HG02610 (cell line): ENCODE results near the gene GRID1.

Experiments used
- ATAC-seq: cut with Tn5 transposase; IDR thresholded peaks from one replicate; pipeline ENCODE4 v1.9.1; 2021; ENCODE audit warnings: mild to moderate bottlenecking, moderate library complexity; ENCODE audit not compliant: unreplicated experiment

GRID1 gene

DNA sequence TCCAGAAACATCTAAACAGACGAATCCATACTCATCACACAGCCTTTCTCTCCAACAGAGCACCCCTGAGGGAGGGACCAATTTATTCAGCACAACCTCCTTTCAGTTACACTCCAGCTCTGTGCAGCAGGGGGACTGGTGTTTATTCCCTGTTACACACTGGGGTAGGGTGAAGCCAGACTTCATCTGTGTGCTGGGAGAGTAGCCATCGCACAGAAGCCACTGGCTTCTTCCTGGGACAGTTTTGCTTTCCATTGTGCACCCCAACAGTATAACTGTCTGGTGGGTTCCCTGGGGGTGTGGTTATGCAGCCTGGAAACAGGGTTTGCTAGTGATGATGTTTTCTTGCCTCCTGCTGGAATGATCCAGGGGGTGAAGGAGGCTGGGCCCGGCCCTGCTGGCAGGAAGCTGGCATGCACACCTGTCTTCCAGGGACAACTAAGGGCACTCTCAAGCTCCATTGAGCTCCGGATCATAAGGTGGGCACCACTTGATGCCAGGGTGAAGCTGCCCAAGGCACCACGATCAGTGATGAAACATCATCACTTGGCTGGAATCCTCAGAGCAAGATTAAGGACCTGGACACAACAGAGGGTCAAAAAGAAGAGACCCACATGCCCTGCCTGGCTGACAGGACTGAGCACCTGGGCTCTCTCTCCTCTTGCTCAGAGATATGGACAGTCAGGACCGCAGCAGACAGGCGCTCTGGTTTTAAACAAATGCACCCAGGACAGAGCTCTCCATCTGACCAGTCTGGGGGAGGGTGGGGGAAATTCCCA lies 293.2 kb downstream of the GRID1 start:
- no peak for ATAC-seq

DNA sequence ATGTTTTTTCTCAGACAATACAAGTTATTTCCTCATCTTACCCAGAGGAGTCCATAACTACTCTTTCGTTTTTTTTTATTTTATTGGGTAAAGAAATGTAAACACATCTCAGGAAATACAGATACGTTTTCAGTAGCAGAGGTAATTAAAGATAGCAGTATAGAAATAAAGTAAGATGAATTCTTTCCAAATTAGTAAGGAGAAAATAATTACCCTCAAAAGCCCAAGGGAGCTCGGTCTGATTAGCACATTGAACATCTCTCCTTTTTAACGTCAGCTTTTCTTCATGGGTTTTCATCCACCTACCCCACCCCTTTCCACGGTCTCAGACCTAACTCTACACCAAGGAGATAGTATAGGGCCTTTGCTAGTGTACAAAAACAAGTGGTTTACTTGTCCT lies 294.2 kb downstream of the GRID1 start:
- no peak for ATAC-seq

DNA sequence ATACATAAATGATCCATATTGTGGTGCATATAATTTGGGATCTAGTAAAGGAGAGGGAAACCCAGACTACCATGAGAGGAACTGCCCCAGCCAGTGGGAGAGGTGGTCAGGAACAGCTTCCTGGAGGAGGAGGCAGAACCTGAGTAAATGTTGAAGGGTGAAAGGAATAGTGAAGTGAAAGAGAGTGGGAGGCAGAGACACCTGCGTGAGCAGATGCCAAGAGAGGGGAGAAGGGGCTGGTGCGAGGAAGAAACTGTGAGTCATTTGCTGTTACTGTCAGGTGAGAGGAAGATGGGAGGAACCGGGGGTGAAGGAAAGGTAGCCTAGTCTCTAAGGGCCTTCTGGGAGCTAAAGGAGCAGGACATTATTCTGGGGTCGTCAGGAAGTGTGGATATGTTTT lies 294.8 kb downstream of the GRID1 start:
- no peak for ATAC-seq

DNA sequence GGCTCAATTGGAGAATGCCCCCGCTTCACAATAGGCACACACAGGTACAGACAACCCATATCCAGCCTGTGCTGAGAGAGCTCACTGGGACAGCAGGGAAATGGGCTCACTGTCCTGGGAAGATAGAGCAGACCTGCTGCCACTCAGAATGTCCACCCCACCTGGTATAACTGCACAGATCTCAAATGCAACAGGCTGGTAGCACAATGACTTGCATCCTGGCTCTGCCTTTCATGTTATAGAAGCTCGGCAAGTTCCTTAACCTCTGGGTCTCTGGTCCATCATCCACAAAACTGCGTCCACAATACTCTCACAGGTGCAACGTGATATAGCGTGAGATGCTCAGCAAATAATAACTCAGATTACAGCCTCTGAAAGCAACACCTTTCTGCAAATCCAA lies 295.4 kb downstream of the GRID1 start:
- no peak for ATAC-seq

DNA sequence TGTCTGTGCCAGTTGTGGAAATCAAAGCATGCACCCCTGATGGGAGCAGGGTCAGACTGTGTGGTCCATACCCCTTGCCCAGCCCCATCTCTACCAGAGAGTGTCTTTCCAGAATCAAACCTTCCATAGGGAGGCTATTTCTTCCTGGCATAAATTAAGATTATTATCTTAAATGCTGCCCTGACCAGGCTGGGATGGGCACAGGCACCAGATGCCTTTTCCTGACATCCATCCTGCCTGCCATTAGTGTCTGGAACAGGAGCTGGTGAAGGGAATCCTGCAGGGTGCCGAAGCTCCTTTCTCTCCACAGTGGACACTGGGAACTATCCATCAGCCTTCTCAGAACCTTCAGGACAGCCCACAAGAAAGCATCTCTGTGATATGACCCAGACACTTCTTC lies 296.3 kb downstream of the GRID1 start:
- no peak for ATAC-seq

DNA sequence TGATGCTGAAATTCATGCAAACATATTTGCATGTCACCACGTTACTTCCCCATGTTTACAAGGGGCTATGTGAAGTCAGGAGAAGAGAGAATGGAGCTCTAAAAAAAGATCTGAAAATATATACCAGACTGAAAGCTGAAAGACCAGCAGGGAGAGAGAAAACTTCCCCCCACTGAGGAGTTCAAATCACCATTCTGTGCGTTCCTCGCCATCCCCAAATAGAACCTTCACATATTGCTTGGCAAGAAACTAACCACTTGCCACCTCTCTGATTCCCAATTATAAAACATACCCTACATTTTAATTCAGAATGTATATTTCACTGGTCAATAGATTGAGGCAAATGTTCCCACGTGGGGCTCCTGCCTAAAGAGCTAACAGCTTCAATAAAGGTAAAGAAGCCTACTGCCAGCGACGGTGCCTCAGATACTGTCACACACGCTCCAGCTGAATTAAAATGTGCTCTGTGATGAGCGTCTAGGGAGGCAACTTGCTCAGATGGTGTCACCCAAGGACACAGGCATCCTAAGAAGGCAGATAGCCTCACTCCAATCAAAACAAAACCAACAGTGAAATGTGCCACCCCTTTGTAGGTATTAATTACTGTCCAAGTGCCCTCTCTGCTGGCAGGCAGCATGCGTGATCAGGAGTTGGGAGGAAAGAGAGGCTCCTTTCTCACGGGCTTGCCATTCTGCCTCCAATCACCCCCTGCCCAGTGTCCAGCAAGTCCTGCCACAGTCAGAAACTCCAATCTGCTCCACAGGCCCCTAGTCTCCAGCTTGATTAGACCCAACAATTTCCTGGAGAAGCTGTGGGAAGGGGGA lies 298.2 kb downstream of the GRID1 start:
- ATAC-seq, result no peak

DNA sequence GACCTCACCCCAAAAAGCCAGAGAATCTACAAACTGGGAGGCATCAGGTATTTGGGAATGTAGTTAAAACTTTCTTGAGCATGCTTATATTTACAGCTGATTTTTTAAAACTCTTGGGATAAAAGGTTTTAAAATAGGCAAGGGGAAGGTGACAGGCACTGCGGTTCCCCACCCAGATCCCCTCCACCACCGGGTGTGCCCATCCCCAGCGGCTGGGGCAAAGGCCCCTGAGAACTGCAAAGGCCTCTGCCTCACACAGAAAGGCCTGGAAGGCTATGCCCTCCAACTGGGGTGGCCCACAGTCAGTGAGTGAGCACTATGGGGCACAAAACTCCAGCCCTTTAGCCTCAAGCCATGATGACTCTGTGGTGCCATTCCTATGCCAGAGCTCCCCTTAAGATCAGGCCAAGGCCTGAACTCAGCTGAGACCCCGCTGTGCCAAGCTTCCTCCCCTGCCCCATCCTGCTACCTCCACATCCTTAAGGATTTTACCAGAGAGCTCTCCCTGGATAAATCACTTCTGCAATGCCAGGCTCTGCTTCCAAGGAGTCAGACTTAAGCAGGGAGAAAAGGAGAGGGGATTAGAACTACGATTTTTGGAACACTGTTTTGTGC lies 299.1 kb downstream of the GRID1 start:
- no peak for ATAC-seq

DNA sequence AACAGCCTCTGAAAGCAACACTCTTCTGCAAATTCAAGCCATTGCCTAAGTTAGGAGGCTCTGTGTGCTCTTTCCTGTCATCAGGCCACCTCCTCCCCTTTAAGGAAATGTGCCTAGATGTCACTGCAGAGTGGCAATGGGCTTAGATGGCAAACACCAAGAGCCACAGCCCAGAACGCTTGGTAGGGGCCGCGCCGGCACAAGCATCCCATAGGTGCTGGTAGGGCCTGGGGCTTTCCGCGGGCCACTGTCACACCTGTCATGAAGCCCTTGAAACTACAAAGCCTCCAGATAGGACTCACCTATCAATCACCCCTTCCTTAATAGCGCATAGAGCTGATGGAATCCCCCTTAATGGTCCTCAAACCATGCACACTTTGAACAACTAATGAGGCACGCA lies 299.9 kb downstream of the GRID1 start:
- ATAC-seq, result no peak

DNA sequence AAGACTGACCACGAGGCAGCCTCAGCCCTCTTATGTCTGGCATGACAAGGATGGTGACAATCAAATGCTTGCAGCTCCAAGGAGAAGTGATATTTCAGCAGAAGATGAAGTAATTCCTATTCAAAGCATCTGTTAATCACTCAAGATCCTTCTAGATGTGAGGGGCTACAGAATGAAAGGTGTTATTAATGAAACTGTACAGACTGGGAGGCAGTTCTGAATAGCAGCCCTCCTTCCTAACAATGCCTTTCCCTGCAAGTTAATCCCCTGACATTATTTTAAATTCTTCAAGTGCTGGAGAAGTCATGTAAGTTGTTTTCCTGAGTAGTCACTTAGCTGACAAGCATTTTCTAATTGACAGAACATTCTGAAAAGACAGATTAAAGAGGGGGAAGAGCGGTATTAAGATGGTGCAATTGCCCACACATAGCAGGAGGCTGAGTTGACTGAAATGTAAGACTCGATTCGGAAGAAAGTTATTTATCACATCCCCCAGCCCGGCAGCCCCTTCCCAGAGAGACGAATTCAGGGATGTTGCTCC lies 300.8 kb downstream of the GRID1 start:
- ATAC-seq, result no peak

DNA sequence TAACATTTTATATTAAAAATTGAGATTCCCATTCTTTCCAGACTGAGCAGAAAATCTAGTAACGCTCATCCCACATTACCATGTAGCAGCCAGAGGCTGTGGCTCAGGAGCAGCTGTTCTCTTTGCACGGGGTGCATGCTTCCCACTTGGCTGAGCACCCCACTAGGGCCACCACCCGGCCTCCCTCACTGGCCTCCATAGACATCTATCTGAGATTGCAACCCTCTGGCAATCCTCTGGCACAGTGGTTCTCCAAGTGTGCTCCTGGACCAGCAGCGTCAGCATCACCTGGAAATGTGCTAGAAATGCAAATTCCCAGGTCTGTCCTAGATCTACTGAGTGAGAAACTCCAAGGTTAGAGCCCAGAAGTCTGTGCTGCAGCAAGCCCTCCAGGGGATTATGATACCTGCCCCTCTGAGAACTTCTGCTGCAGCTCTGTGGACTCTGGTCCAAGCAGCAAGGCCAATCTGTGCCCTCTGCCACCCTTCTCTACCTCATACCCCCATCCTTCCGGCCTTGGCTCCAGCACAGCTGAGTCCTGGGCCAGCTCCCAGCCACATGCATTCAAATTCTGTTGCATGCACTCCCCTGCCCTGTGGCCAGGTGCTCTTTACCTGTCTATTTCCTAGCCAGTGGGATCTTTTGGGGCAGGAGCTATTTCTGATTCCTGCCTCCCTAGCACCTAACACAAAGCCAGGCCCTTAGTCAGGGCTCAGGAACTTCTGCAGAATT lies 301.5 kb downstream of the GRID1 start:
- ATAC-seq, result no peak

DNA sequence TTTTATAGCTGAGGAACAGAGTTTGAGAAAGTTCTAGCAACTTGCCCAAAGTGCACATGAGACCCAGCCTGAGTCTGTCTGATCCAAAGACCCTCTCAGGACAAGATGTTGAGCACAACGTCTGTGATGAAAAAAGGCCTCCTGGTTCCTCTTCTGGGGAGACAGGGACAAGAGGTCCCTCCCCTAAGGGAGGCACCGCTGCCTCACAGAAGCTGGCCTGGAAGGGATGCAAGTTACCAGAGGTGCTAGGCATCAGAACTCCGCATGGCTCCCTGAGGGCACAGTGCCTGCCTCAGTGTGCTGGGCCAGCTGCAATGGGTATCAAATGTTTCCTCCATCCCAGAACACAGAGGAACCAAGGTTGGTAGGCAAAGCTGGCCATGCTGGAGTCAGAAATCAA lies 302.4 kb downstream of the GRID1 start:
- no peak for ATAC-seq

DNA sequence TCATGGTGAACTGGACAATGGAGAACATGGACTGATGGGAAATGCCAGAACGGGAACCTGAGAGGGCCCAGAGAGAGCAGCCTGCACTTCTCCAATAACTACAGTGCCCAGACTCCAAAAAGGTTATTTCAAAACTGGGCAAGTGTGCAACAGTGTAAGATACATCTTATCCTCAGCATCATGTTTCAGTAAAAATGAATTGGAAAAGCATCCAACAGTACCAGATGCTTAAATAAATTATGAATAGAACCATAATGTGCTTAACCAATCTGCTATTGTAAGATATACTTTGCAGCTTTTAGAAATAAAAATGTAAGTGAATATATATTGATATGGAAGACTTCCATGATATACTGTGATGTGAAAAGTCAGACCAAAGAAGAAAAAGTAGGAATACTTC lies 303.3 kb downstream of the GRID1 start:
- no peak for ATAC-seq

DNA sequence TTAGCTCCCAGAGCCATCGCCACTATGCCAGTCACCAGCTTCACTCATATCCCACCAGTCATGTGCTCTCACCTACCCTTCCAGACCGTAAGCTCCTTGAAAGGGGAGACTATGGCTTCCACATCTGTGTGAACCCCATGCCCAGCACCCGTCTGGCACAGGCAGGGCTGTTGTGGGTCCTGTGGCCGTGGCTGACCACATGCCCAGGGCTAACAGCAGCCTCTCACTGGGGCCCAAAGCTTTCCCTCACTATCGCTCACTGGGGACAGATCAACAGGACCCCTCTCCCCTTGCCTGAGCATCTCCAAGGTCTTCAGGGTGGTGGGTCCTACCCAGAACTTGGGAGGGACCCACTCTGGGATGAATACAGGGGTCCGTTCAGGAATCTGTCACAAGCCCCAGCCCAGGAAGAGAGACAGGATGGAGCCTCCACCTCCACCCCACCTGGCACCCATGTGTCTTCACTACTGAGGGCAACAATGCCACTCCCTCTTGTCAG lies 303.9 kb downstream of the GRID1 start:
- no peak for ATAC-seq

DNA sequence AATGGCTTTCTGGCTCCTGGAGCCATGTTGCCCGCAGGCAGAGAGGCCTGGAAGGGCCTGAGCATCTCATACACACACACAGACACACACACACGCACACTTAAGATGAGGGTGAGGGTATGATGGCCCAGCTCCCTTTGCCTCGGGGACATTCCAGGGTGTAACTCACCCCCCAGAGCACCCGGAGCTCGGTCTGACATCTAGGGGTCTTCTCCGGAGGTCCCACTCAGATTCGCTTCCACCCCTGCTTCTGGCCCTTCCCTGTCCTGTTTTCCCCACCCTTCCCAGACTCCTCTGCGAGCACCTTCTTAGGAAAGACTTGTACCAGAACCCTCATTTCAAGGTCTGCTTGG lies 304.4 kb downstream of the GRID1 start:
- ATAC-seq, result no peak

DNA sequence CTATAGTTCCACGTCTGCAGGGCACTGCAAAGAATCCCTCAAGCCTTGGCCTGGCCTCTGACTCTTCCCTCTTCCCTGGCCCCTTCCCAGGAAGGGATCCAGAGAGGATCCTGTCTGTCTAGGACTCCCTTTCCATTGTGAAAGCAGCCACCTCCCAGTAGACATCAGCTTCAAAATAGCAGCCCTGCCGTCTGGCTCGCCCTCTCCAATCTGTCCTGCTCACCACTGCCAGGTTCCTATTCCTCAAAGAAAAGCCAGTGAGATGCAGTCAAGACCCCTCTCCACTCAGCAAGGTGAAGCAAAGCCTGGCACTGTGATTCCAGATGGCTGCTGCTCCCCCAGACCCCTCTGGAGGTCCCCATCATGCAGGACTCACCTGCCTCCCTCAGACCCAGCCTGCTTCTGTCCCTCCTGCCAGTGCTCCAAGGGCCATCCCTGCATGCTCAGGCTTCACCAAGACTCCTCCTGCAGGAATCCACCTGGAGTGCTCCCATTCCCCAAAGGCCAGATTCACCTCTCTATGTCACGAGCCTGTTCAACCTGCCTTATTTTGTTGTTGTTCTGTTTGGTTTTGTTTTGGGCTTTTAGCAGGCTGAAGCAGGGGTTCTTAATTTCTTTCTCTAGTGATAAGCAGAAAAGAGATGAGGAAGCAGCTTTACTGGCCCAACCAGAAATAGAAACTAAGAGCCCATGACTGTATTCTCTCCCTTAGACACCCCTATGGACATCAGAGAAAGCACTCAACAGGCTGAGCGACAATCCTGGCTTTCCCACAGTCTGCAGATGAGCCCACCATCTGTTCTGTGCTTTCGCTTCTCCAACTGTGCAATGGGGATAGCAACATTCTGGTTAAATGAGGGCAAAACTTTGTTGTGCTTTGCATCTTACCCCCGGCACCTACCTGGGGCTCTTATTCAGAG lies 305.1 kb downstream of the GRID1 start:
- ATAC-seq, result no peak

DNA sequence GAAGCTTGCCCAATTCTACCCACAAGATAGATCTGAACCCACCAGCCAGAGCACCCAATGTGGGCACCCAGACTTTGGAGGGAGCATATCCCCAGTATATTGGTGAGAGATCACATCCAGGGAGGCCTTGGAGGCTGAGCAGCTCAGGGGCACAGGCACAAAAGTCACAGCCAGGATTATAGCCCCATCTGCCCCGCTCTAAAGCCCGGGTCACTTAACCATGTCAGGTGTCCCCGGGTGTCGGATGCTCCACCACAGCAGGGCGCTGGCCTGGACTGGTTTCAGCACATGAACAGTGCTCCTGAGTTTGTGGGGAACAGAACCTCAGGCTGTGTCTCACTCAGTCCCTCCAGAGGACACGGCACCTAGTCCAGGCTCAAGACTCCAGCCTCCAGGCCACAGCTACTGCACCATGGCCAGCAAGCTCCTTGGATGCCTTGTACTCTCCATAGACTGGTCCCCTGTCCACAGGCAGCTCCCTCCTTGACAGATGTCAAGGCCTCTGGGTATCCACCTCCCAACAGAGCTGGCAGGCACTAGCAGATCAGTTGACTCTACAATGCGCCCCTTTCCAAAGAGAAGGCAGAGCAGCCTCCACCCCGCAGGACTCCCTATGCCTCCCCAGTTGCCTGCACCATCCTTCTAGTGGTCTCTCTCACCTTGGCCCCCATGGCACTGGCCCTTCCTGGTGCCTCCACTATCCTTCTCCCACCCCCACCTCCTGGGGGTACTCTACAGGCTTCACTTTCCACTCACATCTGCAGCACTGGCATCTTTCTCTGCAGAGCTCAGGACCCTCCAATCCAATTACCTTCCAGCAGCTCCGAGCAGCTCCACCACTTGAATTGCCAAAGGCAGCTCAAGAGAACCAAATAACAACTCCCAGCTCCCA lies 306.0 kb downstream of the GRID1 start:
- no peak for ATAC-seq

DNA sequence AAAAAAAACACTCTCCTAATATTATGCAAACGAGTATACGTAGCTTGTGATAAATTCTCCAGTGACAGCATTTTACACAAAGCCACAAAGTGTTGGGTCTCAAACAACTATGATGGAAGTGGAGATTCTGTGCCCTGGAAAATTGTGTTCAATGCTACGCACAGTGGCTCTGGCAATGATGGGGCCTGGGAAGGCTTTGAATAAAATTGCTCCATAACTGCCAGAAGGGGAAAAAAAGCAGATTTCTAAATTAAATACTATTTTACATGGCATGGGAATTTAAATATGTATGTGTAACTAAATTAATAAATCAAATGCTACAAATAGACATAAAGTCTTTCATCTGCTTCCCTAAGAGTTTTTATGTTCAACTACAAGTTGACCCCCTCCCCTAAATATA lies 306.7 kb downstream of the GRID1 start:
- no peak for ATAC-seq

DNA sequence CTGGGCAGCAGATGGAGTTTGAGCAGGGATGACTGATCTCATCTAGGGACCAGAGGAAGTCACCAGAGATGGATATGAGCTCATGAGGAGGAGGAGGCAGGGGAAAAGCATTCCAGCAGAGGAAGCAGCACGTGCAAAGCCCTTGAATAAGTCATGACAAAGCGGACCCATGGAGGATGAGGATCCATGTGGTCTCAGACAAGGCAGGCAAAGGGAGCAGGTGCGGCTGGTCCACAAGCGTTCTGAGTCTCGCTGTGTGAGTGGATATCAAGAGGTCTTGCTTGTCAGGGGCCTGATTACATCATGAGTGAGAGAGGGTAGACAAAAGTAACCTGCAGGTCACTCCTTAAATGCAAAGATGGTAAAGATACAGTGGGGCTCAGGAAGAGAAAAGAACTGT lies 307.6 kb downstream of the GRID1 start:
- no peak for ATAC-seq

DNA sequence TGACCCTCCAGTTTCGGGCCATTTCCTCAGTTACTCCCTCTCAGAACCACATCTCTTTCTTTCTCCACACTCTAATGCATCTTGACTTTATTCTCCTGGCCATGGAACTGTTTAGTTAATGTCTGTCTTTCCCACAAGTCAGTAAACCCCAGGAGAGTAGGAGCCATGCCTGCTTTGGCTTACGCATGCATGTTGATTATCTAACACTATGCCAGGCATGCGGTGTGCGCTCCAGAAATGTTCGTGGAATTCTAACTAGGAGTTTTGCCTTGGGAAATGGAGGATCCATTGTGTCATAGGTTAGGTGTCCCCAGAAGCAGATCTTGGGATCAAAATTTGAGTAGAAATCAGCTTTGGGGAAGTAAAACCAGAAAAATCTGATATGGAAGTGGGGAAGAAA lies 308.9 kb downstream of the GRID1 start:
- ATAC-seq, result no peak
